NCI-H146 treated with DMSO at 0.1 percent for 48 hours (cell line): Measurements from ENCODE around the gene APOL2.
"Not testable (repeated sequence)": the region's sequence is repeated elsewhere in the genome, so short reads cannot be mapped to it uniquely, and the experiment has no call there.

Experiments used
- DNase-seq: peaks from one replicate; lab custom pipeline; 2025; ENCODE audit not compliant: unreplicated experiment; lab: John Stamatoyannopoulos, UW

Gene APOL2, protein sequence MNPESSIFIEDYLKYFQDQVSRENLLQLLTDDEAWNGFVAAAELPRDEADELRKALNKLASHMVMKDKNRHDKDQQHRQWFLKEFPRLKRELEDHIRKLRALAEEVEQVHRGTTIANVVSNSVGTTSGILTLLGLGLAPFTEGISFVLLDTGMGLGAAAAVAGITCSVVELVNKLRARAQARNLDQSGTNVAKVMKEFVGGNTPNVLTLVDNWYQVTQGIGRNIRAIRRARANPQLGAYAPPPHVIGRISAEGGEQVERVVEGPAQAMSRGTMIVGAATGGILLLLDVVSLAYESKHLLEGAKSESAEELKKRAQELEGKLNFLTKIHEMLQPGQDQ

DNA sequence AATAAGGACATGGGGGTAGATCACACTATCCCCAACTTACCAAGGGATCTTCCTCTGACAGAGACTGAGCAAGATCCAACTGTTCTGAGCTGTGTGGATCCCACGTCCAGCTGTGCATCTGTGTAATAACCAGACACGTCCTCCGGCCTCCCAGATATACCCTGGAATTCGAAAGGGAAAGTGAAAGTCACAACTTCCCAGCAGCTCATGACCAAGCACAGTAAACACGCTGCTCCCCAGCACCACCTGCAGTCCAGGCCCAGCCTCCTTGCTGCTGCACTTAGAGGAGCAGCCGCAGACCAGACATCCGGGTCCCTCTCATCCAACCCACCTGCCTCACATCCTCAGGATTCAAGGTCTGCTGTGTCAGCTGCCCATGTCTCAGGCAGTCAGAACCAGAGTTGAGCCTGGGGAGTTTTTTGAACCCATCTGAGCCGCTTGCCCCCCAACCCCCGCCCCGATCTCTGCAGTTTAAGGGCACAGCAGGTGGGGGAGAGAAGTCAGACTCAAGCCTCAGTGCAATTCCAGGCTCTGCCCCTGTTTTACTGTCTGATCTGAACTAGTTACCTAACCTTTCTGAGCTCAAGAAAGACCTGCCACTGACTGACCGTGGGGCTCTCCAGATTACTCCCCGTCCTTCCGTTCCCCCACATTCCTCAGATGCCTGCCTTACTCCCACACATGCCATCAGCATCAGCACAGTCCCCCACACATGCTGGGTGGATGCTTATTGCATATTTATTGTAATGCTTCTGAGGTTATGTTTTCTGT lies at the start of gene APOL2:
APOL2 (minus strand) TSS at position 127 of the 771 bp plus-strand sequence. CDS start 6,365 bp downstream, outside the sequence.
- DNase-seq: peak; percentile 62

GRCh38 chr22:36288571-36289405 lies 49.5 kb upstream of the APOL2 start:
- DNase-seq: no peak

GRCh38 chr22:36287881-36288515 lies 48.7 kb upstream of the APOL2 start:
- DNase-seq: no peak

GRCh38 chr22:36286096-36286957 lies 47.0 kb upstream of the APOL2 start:
- no peak for DNase-seq

DNA sequence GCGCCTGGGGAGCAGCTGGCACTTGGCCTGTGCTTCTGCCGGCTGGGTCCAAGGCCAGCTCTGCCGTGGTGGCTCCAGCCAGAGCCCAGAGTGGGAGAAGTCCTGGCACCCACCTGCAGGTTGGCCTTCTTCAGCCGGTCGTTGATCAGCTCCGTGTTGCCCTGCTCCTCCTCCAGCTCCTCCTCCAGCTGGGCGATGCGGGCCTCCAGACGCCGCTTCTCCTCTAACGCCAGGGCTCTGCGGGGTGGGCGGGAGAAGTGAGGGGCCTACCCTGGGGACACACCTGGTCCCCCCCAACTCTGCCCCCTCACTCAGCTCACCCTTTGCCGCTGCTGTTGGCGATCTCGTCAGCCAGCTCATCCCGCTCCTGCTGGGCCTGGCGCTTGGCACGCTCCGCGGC lies 46.2 kb upstream of the APOL2 start:
- no peak for DNase-seq

- no peak for DNase-seq
Measured at GRCh38 chr22:36285017-36285416, 45.7 kb upstream of the APOL2 start.

DNA sequence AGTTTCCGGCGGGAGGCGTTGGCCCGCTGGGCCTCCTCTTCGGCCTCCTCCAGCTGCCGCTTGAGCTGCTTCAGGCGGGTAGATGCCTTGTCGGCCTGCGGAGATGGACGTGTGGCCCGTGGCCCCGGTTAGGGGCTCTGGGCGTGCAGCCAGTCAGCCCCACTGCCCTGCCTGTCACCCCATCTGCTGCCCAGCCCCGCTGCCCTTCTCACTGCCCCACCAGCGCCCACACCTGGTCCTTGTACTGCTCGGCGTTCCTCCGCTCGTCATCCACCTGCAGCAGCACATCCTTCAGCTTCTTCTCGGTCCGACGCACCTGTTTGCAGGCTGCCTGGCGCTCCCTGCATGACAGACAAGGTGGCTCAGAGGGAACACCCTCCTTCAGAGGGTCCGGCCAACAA lies 44.8 kb upstream of the APOL2 start:
- no peak for DNase-seq

- DNase-seq: no peak
Measured at GRCh38 chr22:36282328-36282831, 43.1 kb upstream of the APOL2 start.

GRCh38 chr22:36281781-36282327 lies 42.5 kb upstream of the APOL2 start:
- DNase-seq: no peak

DNA sequence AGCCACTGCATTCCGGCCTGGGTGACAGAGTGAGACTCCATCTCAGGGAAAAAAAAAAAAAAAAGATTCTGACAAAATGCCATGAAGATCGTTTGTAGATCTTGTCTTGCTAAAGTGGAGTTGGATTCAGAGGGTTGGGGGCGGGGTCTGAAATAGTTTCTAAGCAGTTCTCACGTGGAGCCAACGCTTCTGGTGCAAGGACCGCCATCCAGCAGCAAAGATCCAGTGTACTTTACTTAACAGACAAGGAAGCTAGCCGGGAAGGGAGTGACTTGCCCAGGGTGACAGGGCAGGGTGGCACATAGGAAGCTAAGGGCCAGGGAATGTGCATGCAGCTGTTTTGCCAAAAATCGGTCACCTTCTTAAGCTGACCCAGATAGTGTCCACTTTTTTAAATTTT lies 41.1 kb upstream of the APOL2 start:
- DNase-seq: no peak

DNA sequence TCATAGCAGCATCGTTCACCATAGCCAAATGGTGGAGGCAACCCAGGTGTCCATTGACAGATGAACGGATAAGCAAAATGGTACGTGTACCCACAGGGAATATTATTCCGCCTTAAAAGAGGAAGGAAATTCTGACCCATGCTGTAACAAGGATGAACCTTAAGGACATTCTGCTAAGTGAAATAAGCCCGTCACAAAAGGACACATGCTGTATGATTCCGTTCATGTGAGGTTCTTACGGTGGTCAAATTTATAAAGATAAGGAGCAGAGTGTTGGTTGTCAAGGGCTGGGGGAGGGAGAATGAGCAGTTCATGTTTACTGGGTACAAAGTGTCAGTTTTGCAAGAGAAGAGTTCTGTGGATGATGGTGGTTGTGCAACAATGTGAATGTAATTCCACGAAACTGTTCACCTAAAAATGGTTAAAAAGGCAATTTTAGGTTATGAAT lies 39.9 kb upstream of the APOL2 start:
- DNase-seq: no peak

DNA sequence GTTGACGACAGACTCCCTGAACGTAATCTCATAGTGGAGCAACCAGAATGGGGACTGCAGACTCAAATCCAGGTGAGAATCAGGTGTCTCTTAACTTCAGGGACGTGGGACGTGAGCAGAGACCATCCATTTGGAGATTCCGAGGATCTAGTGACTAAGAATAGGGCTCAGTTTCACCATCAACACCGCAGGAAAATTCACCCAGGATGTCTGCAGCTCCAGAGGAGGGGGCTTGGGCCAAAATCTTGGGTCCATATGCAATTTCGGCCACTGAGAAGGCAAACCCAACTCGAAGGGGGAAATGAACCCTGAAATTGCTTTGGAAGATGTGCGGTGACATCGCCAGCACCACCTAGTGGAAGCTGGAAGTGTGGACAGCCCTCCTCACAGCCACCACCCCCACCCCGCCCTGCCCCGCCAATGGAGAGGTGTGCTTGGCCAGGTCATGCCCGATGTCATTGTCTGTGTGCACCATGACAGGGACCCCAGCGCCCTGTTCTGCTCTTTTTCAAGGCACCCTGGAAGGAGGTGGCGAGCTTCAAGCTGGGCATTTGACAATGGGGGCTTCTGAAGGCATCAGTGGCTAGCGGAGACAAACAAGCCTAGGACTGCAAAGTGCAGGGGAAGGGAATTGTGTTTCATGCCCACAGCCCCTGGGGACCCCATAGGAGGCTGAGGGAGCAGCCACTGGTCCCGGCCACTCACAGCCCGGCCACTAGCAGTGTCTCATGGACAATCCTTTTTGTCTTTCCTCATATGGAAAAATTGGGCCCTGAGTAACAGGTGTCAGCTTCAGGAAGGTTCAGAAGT lies 38.4 kb upstream of the APOL2 start:
- no peak for DNase-seq

DNA sequence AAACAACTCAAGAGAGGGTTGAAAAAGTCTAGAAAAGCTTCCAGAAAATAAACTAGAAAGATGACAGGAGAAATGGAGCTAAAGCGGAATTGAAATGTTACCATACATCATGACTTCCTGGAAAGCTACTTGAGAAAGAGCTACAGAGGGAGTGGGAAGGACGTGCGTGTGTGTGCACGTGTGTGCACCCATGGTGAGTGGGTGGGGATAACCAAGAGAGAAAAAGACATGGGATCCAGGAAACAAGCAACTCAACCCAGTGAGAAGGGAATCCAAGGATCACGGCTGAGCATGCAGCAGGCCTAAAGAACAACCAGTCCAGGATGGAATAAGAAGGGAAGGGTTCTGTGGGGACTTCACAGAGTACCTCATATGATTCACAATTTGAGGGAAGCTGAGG lies 35.2 kb upstream of the APOL2 start:
- DNase-seq: no peak

- DNase-seq: not testable (repeated sequence)
Measured at GRCh38 chr22:36271951-36272350, 32.6 kb upstream of the APOL2 start.

- not testable (repeated sequence) for DNase-seq
Measured at GRCh38 chr22:36271231-36271630, 31.9 kb upstream of the APOL2 start.

- no peak for DNase-seq
Measured at GRCh38 chr22:36267896-36268485, 28.7 kb upstream of the APOL2 start.

- no peak for DNase-seq
Measured at GRCh38 chr22:36267058-36267457, 27.7 kb upstream of the APOL2 start.
